Stimulated activated CD8-positive, alpha-beta memory T cell treated with anti-CD3 and anti-CD28 coated beads, Interleukin-15, amount 100 ng/mL, for 24 hours (primary cell): ENCODE results near the gene FRMD4A.
"Not testable (repeated sequence)": the region's sequence is repeated elsewhere in the genome, so short reads cannot be mapped to it uniquely, and the experiment has no call there.

Source experiments
- DNase-seq: peaks from one replicate; pipeline ENCODE4 v3.0.0-alpha.2; 2020; ENCODE audit warnings: low read depth

Gene FRMD4A

GRCh38 chr10:13977861-13978532 is 352.7 kb downstream of the FRMD4A start:
- DNase-seq: no peak

DNA sequence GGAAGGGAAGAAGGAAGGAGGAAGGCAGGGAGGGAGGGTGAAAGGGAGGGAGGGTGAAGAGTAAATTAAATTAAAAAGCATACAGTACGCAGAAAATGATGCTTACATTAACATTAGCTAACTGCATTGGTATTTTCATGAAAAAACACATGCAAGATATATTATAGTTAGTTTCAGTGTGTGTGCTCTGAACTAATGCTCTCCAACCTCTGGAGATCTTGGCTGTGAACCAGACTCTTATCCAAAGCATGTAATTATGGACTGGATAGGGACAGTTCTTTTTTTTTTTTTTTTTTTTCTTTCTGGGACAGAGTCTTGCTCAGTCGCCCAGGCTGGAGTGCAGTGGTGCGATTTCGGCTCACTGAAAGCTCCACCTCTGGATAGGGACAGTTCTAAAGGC is 357.0 kb downstream of the FRMD4A start:
- no peak for DNase-seq

- no peak for DNase-seq
Observed at GRCh38 chr10:13972609-13973008, 358.1 kb downstream of the FRMD4A start.

GRCh38 chr10:13971601-13972475 is 358.9 kb downstream of the FRMD4A start:
- DNase-seq: no peak

DNA sequence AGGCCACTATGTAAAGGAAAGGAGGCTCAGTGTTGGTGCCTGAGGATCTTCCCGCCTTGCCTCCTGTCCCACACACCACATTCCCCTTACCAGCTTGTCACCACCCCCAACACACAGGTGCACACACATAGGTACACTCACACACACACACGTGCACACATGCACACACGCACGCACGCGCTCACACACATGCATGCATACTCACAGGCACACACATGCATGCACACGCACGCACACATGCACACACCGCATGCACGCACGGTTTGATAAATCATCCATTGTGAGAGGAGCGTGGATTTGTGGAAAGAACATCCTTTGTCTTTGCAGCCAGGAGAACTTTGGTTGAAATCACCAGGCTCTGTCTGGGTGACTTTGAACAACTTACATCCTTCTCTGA is 359.8 kb downstream of the FRMD4A start:
- DNase-seq: no peak

DNA sequence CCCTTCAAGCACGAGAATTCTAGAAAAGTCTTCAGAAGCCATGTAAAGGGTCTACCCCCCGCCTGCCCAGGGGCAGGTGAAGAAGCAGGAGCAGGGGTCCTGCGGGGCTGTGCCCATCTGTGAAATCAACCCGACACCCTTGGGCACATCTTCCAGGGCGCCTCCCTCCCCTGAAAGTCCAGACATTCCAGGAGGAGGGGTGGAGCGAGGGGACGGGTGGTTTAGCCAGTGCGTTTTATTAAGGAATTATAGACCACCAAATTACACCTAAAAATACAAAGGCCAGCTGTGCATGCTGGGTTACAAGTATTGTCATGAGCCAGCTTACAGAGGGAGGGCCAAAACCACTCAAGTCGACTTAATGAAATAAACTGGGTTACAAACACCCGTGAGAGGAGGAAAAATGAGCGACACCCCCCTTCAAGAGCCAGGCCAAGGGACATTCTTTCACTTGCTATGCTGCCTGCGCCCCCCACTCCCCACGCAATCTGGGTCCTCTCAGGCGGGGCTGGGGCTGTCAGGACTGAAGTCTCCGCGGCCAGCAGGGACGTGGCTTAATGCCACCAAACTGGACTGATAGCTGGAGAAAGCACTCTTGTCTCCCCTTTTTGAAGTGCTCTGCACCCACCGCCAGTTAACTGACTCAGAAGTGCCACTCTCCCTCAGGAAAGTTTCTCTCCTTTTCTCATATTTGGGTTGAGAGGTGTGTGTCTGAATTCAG is 360.3 kb downstream of the FRMD4A start:
- DNase-seq: no peak

- no peak for DNase-seq
Observed at GRCh38 chr10:13969792-13970140, 361.0 kb downstream of the FRMD4A start.

DNA sequence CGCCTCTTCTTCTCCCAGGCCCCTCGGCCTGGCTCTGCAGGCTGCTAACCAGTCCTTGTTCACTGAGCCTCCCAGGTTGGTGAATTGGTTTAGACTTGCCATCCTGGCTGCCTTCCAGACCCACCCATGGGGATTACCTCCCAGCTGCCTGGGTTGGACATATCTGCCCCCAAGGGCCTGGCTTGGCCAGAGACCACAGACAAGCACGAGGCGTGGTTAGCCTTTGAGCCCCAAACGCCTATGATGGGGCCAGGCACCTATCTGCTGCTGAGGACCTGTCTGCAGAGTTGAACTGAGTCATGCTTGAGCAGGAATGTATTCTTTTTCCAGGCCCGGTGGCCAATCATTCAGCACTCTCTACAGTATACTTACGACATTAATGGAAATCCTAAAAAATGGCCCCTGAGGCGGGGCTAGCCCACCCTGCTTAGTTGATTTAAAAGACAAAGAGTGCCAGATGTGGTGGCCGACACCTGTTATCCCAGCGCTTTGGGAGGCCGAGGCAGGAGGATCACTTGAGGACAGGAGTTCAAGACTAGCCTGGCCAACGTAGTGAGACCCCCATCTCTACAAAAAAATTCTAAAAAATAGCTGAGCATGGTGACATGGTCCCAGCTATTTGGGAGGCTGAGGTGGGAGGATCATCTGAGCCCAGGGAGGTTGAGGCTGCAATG is 361.5 kb downstream of the FRMD4A start:
- DNase-seq: no peak

DNA sequence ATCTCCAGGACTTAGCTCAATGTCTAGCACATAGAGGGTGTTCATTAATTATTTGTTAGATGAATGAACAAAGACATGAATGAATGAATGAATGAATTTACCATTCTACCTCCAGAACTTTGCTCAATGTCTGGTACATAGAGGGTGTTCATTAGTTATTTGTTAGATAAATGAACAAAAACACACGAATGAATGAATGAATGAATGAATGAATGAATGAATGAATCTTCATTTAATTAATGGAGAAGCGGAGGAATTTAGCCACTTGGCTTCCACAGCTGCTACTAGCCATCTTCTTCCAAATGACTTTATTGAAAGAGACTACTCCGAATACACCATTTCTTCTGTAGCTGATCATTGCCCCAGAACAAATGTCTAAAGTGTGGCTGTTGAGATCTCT is 368.9 kb downstream of the FRMD4A start:
- no peak for DNase-seq

GRCh38 chr10:13961097-13961496 is 369.6 kb downstream of the FRMD4A start:
- no peak for DNase-seq

- DNase-seq: no peak
Observed at GRCh38 chr10:13960603-13961002, 370.1 kb downstream of the FRMD4A start.

DNA sequence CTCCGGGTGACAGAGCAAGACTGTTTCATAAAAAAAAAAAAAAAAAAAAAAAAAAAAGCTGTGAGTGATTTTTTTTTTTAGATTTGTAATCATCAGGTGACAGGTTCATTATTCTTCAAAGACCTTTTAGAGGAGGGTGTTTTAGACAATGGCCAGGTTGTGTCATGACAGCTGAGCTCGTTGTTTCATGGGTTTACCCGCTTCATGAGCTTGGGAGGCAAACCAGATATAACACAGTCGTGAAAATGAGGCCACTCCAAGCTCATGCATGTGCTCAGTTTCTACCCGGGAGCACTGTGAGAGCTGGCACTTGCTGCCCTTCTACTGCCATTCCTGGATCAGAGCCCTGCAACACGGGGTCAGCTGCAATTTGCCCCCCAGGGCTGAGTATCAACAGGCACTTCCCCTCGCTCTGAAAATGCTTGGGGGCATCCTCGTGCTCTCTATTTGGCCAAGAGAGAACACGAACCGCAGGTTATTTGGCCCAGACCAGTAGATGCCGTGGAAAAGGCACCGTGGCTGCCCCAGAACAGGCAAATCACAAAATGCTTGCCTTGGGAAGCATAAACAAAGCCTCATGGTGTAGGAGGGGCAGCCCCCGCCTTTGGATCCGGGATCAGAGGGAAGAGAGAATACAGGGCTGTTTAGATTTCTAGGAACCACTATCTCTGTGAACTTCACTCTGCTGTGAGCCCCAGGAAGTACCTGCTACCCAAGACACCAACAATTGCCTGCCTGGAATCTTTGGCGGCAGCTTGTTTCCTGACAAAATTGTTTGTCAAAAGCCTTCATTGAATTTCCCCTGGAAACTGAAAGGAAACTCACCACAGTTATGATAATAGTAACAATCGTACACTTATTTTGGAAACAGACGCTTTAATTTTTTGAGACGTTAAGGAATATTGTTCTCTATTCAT is 371.0 kb downstream of the FRMD4A start:
- no peak for DNase-seq

DNA sequence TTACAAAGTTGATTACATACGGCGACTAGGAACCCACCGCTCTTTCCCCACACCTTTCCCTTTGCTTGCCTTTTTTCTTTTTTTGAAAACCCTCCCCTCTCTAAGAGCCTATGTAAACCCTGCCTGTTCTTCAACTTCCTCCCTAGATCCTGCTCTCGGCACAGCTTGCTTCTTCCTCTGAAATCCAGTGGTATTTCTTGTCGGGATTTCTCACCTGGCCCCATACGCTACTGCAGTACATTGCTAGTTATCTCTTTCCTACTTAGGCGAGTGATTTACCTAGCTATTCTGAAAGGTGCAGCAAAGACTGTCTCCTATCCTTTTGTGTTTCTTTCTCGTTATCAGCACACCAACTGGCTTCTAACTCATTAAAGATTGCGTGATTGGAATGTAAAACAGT is 372.9 kb downstream of the FRMD4A start:
- DNase-seq: no peak

- no peak for DNase-seq
Observed at GRCh38 chr10:13956826-13957225, 373.9 kb downstream of the FRMD4A start.

DNA sequence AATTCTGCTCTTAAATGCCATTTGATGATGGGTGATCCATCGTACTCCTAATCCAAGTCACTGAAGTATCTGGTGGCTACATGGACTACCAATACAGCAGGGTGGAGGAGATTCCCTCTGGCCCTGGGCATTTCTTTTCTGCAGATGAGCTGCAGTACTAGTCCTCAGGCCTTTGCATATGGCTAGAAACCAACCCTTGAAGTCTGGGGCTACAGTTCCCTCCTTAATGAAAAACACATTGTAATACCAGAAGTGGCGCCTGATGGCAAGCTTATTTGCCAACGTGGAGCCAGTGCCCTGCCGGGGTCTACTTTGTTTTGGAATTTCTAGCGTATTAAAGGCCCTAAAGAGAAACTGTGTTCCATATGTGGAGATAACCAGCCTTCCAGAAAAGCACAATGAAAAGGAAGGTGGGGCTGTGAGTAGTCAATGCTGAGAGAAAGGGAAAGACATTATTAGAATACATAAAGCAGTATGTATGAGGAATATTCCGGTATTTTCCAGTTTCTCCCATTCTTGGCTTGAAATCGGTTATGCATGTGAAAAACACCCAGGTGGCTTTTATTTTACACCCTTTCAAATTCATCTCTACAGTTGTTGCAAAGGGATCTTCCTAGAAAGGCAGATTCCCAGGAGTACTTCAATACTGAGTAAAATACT is 375.2 kb downstream of the FRMD4A start:
- DNase-seq: no peak

DNA sequence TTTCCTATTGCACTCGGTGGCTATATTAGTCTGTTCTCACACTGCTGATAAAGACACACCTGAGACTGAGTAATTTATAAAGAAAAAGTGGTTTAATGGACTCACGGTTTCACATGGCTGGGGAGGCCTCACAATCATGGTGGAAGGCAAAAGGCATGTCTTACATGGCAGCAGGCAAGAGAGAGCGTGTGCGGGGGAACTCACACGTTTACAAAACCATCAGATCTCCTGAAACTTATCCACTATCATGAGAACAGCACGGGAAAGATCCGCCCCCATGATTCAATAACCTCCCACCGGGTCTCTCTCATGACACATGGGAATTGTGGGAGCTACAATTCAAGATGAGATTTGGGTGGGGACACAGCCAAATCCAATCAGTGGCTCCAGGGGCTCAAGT is 376.5 kb downstream of the FRMD4A start:
- DNase-seq: not testable (repeated sequence)

GRCh38 chr10:13953371-13953770 is 377.4 kb downstream of the FRMD4A start:
- no peak for DNase-seq

- DNase-seq: no peak
Observed at GRCh38 chr10:13950543-13950939, 380.2 kb downstream of the FRMD4A start.

- no peak for DNase-seq
Observed at GRCh38 chr10:13949844-13950542, 380.7 kb downstream of the FRMD4A start.

- no peak for DNase-seq
Observed at GRCh38 chr10:13946209-13946460, 384.6 kb downstream of the FRMD4A start.
